DOHH2 (cell line): ENCODE results near the gene ZNF436.
A peak's percentile ranks its signal among the peaks of the same experiment; 100 is the strongest.

Experiments used
- H3F3A ChIP-seq: fragments of 200-600 bp; sonication (generic), shearing (Covaris generic); 2 replicates; pipeline ENCODE4 v1.6.0; 2016; ENCODE audit warnings: antibody characterized with exemption, mild to moderate bottlenecking; ENCODE audit not compliant: control insufficient read depth, insufficient read depth
- H3K27ac ChIP-seq: fragments of 200-600 bp; sonication (generic); 2 replicates; pipeline ENCODE4 v1.5.1; 2014; ENCODE audit warnings: low read depth, mild to moderate bottlenecking, low read length, moderate library complexity
- H3K27me3 ChIP-seq: fragments of 200-600 bp; sonication (generic); 2 replicates; pipeline ENCODE4 v1.6.1; 2014; ENCODE audit warnings: mild to moderate bottlenecking, low read length, mixed read lengths; ENCODE audit not compliant: control insufficient read depth
- H3K36me3 ChIP-seq: fragments of 200-600 bp; sonication (generic); 2 replicates; pipeline ENCODE4 v1.6.1; 2014; ENCODE audit warnings: mild to moderate bottlenecking, low read length, moderate library complexity, mixed read lengths; ENCODE audit not compliant: control insufficient read depth
- H3K4me1 ChIP-seq: fragments of 200-600 bp; sonication (generic); 2 replicates; pipeline ENCODE4 v1.6.1; 2014; ENCODE audit warnings: mild to moderate bottlenecking, low read length, mixed read lengths; ENCODE audit not compliant: control insufficient read depth
- H3K4me2 ChIP-seq: fragments of 200-600 bp; sonication (generic); 2 replicates; pipeline ENCODE4 v1.6.0; 2014; ENCODE audit warnings: mild to moderate bottlenecking, low read length, moderate library complexity
- H3K4me3 ChIP-seq: fragments of 200-600 bp; sonication (generic); 2 replicates; pipeline ENCODE4 v1.5.1; 2014; ENCODE audit warnings: mild to moderate bottlenecking, low read length, mixed read lengths
- H3K79me2 ChIP-seq: fragments of 200-600 bp; sonication (generic); 2 replicates; pipeline ENCODE4 v1.6.1; 2014; ENCODE audit warnings: mild to moderate bottlenecking, low read length, mixed read lengths; ENCODE audit not compliant: control insufficient read depth
- H3K9me2 ChIP-seq: fragments of 200-600 bp; sonication (generic); replicated peaks from 2 replicates; pipeline ENCODE4 v1.6.1; 2014; ENCODE audit warnings: mild to moderate bottlenecking, low read length, mixed read lengths; ENCODE audit not compliant: control insufficient read depth
- H3K9me3 ChIP-seq: fragments of 200-600 bp; sonication (generic); 2 replicates; pipeline ENCODE4 v1.6.1; 2014; ENCODE audit warnings: antibody characterized with exemption, low read length, mixed read lengths; ENCODE audit not compliant: control insufficient read depth, insufficient read depth
- H4K20me1 ChIP-seq: fragments of 200-600 bp; sonication (generic); 2 replicates; pipeline ENCODE4 v1.6.0; 2014; ENCODE audit warnings: low read depth, mild to moderate bottlenecking, antibody characterized with exemption, low read length, moderate library complexity; ENCODE audit not compliant: control insufficient read depth, insufficient read depth
- EZH2phosphoT487 ChIP-seq: fragments of 200-600 bp; sonication (generic); IDR thresholded peaks from 2 replicates; pipeline ENCODE4 v1.6.1; 2017; ENCODE audit warnings: borderline replicate concordance, mild to moderate bottlenecking, antibody characterized with exemption, low read length, moderate library complexity, mixed read lengths
- TF ChIP-seq, protein P1 (sequence below): fragments of 200-600 bp; sonication (generic); IDR thresholded peaks from one replicate; pipeline ENCODE4 v1.5.1; 2014; ENCODE audit warnings: antibody characterized with exemption, mild to moderate bottlenecking, low read depth, low read length; ENCODE audit not compliant: poor library complexity, severe bottlenecking

Gene ZNF436

DNA sequence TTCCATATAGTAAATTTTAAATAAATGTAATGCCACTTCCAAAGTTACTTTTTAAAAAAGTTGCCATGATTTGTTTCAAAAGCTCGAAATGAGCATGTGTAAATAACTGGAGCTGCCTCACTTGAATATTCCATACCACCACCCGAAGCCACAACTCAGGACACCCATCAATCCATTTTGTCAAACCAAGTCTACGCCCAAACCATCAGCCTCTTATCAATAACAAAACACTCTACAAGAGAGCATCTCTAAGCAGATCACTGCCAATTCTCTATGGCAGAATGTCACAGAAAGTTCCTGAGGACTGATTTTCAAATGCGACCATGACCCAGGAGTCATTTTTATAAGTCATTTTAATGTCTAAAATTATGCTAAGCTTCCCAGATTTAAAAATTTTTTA lies 30.0 kb downstream of the ZNF436 start:
- peaks cover 87% of the 10 kb centered on the region for H3K36me3 ChIP-seq
- H3K27me3 ChIP-seq: no peaks in the 10 kb centered on the region
- peaks cover 33% of the 10 kb centered on the region for H3K4me1 ChIP-seq
- no peak overlapping the region; the same call in 1 of the 2 replicates for H3K4me3 ChIP-seq
- H3K9me2 ChIP-seq: no peaks in the 10 kb centered on the region
- H4K20me1 ChIP-seq: peaks cover 63% of the 10 kb centered on the region
- TF ChIP-seq, protein P1, sequence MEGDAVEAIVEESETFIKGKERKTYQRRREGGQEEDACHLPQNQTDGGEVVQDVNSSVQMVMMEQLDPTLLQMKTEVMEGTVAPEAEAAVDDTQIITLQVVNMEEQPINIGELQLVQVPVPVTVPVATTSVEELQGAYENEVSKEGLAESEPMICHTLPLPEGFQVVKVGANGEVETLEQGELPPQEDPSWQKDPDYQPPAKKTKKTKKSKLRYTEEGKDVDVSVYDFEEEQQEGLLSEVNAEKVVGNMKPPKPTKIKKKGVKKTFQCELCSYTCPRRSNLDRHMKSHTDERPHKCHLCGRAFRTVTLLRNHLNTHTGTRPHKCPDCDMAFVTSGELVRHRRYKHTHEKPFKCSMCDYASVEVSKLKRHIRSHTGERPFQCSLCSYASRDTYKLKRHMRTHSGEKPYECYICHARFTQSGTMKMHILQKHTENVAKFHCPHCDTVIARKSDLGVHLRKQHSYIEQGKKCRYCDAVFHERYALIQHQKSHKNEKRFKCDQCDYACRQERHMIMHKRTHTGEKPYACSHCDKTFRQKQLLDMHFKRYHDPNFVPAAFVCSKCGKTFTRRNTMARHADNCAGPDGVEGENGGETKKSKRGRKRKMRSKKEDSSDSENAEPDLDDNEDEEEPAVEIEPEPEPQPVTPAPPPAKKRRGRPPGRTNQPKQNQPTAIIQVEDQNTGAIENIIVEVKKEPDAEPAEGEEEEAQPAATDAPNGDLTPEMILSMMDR: no peak
- TF ChIP-seq EZH2phosphoT487: no peak
- peaks cover 90% of the 10 kb centered on the region for H3K79me2 ChIP-seq
- no peak overlapping the region for H3K27ac ChIP-seq
- peaks cover 10% of the 10 kb centered on the region; the same call in 1 of the 2 replicates for H3F3A ChIP-seq
- no peaks in the 10 kb centered on the region for H3K9me3 ChIP-seq
- peak overlapping the region; percentile 88 for H3K4me2 ChIP-seq

DNA sequence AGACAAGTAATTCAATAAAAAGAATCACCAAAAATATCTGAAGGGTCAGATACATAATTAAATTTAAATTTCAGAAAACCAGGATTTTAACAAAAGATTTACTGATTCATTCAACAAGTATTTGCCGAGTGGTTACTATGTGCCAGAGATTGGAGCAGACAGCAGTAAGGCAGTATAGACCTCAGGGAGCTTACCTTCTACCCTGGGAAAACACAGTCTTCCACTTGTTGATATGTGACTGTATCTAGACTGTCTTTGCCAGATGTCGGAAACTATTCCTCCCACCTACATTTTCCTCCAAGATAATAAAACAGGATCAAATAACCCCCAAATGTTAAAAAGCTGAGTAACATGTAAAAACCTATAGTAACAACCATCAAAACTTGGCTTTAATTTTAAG lies 31.8 kb downstream of the ZNF436 start:
- Histone ChIP-seq H3K36me3 (peaks cover 92% of the 10 kb centered on the region), H3K4me2 (no peak overlapping the region), H3K27ac (no peak overlapping the region), H3K4me3 (no peak overlapping the region), H4K20me1 (peaks cover 62% of the 10 kb centered on the region), H3K27me3 (no peaks in the 10 kb centered on the region), H3K4me1 (peaks cover 33% of the 10 kb centered on the region), H3K9me2 (no peaks in the 10 kb centered on the region), H3F3A (peaks cover 10% of the 10 kb centered on the region; the same call in 1 of the 2 replicates), H3K79me2 (peaks cover 95% of the 10 kb centered on the region), H3K9me3 (no peaks in the 10 kb centered on the region)
- TF ChIP-seq EZH2phosphoT487: no peak
- TF ChIP-seq, protein P1: no peak

DNA sequence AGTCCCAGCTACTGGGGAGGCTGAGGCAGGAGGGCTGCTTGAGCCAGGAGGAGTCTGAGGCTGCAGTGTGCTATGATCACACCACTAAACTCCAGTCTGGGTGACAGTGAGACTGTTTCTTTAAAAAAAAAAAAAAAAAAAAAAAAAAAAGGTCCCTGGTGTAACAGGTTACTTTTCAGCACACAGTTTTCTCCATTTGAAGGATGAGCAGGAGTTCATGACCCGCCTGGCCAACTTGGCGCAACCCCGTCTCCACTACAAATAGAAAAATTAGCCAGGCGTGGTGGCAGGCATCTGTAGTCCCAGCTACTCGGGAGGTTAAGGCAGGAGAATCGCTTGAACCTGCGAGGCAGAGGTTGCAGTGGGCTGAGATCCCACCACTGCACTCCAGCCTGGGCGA lies 37.9 kb downstream of the ZNF436 start:
- no peak for TF ChIP-seq EZH2phosphoT487
- TF ChIP-seq, protein P1: no peak

DNA sequence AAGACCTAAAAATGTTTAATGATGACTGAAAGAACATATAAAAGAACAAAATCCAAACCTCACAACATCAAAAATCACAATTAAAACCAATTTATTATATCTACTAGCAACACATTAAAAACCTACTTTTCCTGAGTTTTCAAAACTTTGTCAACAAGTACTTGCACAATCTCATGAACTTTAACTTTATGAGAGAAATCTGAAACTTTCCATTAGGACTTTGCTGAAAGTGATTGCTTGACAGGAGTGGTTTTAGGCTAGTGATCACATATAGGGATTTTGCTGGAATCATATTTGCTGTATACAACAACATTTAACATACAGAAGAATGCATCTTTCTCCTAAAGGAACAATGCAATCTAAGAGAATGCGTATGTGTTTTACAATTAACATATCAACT lies 38.8 kb downstream of the ZNF436 start:
- H3K4me1 ChIP-seq: no peaks in the 10 kb centered on the region
- no peak overlapping the region for H3K4me3 ChIP-seq
- peaks cover 19% of the 10 kb centered on the region for H4K20me1 ChIP-seq
- TF ChIP-seq, protein P1: no peak
- no peak for TF ChIP-seq EZH2phosphoT487
- no peak overlapping the region for H3K4me2 ChIP-seq
- no peak overlapping the region for H3K27ac ChIP-seq
- no peaks in the 10 kb centered on the region for H3F3A ChIP-seq
- no peaks in the 10 kb centered on the region for H3K27me3 ChIP-seq
- H3K9me2 ChIP-seq: no peaks in the 10 kb centered on the region
- peaks cover 92% of the 10 kb centered on the region for H3K36me3 ChIP-seq
- H3K9me3 ChIP-seq: no peaks in the 10 kb centered on the region
- H3K79me2 ChIP-seq: peaks cover 94% of the 10 kb centered on the region

More for the DNA sequence above, 37.9 kb downstream of the ZNF436 start:
- Histone ChIP-seq H3K4me1 (no peaks in the 10 kb centered on the region), H3K27me3 (no peaks in the 10 kb centered on the region), H4K20me1 (peaks cover 20% of the 10 kb centered on the region), H3F3A (no peaks in the 10 kb centered on the region), H3K79me2 (peaks cover 92% of the 10 kb centered on the region), H3K4me2 (no peak overlapping the region), H3K9me2 (no peaks in the 10 kb centered on the region), H3K27ac (no peak overlapping the region), H3K36me3 (peaks cover 88% of the 10 kb centered on the region), H3K9me3 (no peaks in the 10 kb centered on the region), H3K4me3 (no peak overlapping the region)
